Breast epithelium (tissue), 4 donors: ENCODE results near the gene TOMT. TPM values are rescaled to one million over a fixed set of nuclear protein-coding genes. Genes with fewer than 3 reads are reported as not detected.

ENCODE experiments used
- DNase-seq, 2 donors: peaks; one replicate each; pipeline ENCODE4 v3.0.0-alpha.2; 2019; ENCODE audit warnings: low spot score in 2 of 2
- H3K27ac ChIP-seq, 2 donors: fragments of 200-600 bp; sonication (generic) in 1 of 2; one replicate each; pipeline ENCODE4 v1.5.1; 2016 to 2019; ENCODE audit warnings: mild to moderate bottlenecking in 1 of 2
- H3K27me3 ChIP-seq, 2 donors: fragments of 200-600 bp; sonication (generic) in 1 of 2; one replicate each; pipeline versions ENCODE4 v1.5.1 to v1.6.0; 2017 to 2019; ENCODE audit warnings: control low read depth in 1 of 2, mild to moderate bottlenecking in 1 of 2
- H3K36me3 ChIP-seq: fragments of 200-600 bp; one replicate; pipeline ENCODE4 v1.5.1; 2019
- H3K4me1 ChIP-seq, 2 donors: fragments of 200-600 bp; sonication (generic); one replicate each; pipeline ENCODE4 v1.5.1; 2016 to 2019; ENCODE audit warnings: control low read depth in 1 of 2
- H3K4me3 ChIP-seq, 3 donors: fragments of 200-600 bp; sonication (generic); 1 replicate in 2 of 3; 2 replicates in 1 of 3; pipeline ENCODE4 v1.5.1; 2016 to 2019; ENCODE audit warnings: mild to moderate bottlenecking in 3 of 3, moderate library complexity in 2 of 3
- H3K9me3 ChIP-seq, 2 donors: fragments of 200-600 bp; sonication (generic) in 1 of 2; one replicate each; pipeline ENCODE4 v1.5.1; 2016 to 2019; ENCODE audit warnings: control low read depth in 1 of 2
- POLR2A ChIP-seq: fragments of 450-650 bp; IDR thresholded peaks from one replicate; pipeline ENCODE4 v1.6.1; 2016; ENCODE audit warnings: antibody characterized with exemption, mild to moderate bottlenecking, moderate library complexity
- POLR2AphosphoS5 ChIP-seq, 3 donors: sonication (generic); formaldehyde crosslinking; IDR thresholded peaks; one replicate each; pipeline ENCODE4 v1.6.1; 2017; ENCODE audit warnings: antibody characterized with exemption in 3 of 3
- intact Hi-C: fragments of 100-400 bp; cut with DNase I; formaldehyde crosslinking; loops from one replicate; pipeline ENCODE4 v1.15.1; 2023; ENCODE audit warnings: low total_unique reads
- total RNA-seq, 3 donors: library from RNA; depleted of rRNA; stranded (reverse); fragments of >200 nt; gene quantifications; one replicate each; pipeline ENCODE4 v1.1.0, GENCODE V29; 2016
- TF ChIP-seq, protein P1 (sequence below), 3 donors: fragments of 450-650 bp; IDR thresholded peaks; one replicate each; pipeline ENCODE4 v1.5.1; 2016 to 2017; ENCODE audit warnings: antibody characterized with exemption in 3 of 3, mild to moderate bottlenecking in 3 of 3, moderate library complexity in 3 of 3

The TOMT gene
- total RNA-seq, 3 donors from 2014 or later, result not detected

DNA sequence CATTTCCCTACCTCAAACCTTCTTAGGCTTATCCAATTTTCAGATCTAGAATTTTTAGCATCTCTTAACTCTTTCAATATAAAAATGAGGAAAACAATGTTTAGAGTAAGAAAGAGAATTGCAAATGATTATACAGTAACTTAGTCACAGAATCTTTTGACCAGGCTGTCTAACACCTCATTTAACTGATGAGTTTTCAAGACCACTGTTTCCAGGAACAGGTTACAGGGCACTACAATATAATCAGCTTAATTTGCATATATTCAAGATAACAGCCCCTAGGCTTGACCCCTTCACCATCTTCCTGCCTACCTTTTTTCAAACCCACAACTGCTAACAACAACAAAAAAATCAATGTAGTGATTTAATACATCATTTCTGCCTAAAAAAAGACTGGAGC lies 38.0 kb upstream of the TOMT start:
- Histone ChIP-seq H3K36me3 (no peaks in the 10 kb centered on the region), H3K4me3 (no peak overlapping the region), H3K27me3 (no peaks in the 10 kb centered on the region), H3K27ac (peak overlapping the region; percentile 88 to 90), H3K9me3 (no peaks in the 10 kb centered on the region), H3K4me1 (peaks cover 4 to 27% of the 10 kb centered on the region in 2 donors)
- no peak for DNase-seq
- intact Hi-C loops, result no loop called here
- TF ChIP-seq, protein P1, sequence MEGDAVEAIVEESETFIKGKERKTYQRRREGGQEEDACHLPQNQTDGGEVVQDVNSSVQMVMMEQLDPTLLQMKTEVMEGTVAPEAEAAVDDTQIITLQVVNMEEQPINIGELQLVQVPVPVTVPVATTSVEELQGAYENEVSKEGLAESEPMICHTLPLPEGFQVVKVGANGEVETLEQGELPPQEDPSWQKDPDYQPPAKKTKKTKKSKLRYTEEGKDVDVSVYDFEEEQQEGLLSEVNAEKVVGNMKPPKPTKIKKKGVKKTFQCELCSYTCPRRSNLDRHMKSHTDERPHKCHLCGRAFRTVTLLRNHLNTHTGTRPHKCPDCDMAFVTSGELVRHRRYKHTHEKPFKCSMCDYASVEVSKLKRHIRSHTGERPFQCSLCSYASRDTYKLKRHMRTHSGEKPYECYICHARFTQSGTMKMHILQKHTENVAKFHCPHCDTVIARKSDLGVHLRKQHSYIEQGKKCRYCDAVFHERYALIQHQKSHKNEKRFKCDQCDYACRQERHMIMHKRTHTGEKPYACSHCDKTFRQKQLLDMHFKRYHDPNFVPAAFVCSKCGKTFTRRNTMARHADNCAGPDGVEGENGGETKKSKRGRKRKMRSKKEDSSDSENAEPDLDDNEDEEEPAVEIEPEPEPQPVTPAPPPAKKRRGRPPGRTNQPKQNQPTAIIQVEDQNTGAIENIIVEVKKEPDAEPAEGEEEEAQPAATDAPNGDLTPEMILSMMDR (IDR thresholded peaks at IDR 0.05), result no peak
- TF ChIP-seq POLR2A (no peak), POLR2AphosphoS5 (IDR thresholded peaks at IDR 0.05) (no peak)

DNA sequence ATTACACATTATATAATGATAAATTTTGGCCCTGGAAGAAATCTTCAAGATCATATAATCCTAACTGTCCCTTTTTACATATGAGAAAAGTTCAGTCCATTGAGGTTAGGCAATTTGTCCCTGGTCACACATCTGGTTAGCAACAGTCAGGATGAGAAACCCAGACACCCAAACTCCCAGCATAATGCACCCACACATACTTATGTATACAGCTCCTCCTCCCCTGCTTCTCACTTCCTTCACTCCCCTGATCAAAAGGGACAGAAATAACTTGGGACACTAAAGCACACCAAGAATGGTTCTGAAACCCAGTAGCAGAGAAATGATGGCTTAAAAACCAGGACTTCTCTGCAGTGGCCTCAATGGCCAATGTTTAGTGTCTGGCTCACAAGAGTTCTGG lies 36.5 kb upstream of the TOMT start:
- Histone ChIP-seq H3K36me3 (no peaks in the 10 kb centered on the region), H3K27ac (peak overlapping the region; percentile 88 to 90), H3K27me3 (no peaks in the 10 kb centered on the region), H3K9me3 (no peaks in the 10 kb centered on the region), H3K4me3 (no peak overlapping the region), H3K4me1 (peaks cover 4 to 27% of the 10 kb centered on the region in 2 donors)
- no peak for DNase-seq
- no peak for TF ChIP-seq POLR2AphosphoS5 (IDR thresholded peaks at IDR 0.05)
- no peak for TF ChIP-seq POLR2A
- TF ChIP-seq, protein P1 (IDR thresholded peaks at IDR 0.05), result no peak
- intact Hi-C loops, result no loop called here

DNA sequence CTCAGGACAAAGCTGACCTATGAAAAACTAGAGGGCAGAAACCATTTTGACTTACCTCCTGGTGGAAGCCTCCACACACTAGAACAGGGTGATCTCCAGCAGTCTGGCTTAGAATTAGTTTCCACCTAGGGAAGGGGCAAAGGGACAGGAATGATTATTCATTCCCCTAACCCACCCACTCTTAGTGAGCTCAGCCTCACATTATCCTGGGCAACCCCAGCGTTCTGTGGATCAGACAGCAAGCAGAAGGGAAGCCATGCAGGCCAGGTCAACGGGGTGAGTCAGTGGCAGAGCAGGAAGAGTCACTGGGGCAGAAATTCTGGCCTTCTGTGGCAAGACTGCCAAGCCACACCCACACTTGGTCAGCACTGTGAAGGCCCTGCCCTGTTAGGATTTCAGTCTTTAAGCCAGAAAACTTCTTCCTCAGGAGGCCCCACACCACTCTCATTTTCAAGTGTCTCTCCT lies 35.9 kb upstream of the TOMT start:
- H3K9me3 ChIP-seq, result no peaks in the 10 kb centered on the region
- intact Hi-C loops, result no loop called here

DNA sequence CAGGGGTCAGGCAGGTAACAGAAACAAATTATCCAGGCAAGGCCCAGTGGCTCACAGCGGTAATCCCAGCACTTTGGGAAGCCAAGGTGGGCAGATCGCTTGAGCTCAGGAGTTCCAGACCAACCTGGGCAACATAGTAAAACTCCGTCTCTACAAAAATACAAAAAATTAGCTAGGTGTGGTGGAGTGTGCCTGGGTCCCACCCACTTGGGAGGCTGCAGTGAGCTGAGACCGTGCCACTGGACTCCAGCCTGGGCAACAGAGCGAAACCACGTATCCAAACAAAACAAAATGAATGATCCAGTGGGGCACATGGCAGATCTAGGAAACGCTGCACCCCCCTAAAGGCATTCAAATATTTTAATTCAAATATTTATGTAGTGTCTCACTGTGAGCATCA lies 35.2 kb upstream of the TOMT start:
- TF ChIP-seq, protein P1 (IDR thresholded peaks at IDR 0.05), result no peak
- TF ChIP-seq POLR2AphosphoS5 (IDR thresholded peaks at IDR 0.05) (no peak), POLR2A (no peak)
- Histone ChIP-seq H3K27me3 (no peaks in the 10 kb centered on the region), H3K9me3 (no peaks in the 10 kb centered on the region), H3K4me3 (no peak overlapping the region), H3K36me3 (no peaks in the 10 kb centered on the region), H3K4me1 (peaks cover 4 to 27% of the 10 kb centered on the region in 2 donors), H3K27ac (peak overlapping the region; percentile 88 to 90)
- intact Hi-C loops, result no loop called here
- no peak for DNase-seq

More for the DNA sequence above, 35.9 kb upstream of the TOMT start:
- Histone ChIP-seq H3K4me1 (peaks cover 4 to 27% of the 10 kb centered on the region in 2 donors), H3K36me3 (no peaks in the 10 kb centered on the region), H3K4me3 (no peak overlapping the region), H3K27me3 (no peaks in the 10 kb centered on the region), H3K27ac (peak overlapping the region; percentile 88 to 90)
- DNase-seq, result peak; percentile 70 to 71
- TF ChIP-seq POLR2AphosphoS5 (IDR thresholded peaks at IDR 0.05) (peak in 1 of 3 donors; percentile 57), POLR2A (no peak)

DNA sequence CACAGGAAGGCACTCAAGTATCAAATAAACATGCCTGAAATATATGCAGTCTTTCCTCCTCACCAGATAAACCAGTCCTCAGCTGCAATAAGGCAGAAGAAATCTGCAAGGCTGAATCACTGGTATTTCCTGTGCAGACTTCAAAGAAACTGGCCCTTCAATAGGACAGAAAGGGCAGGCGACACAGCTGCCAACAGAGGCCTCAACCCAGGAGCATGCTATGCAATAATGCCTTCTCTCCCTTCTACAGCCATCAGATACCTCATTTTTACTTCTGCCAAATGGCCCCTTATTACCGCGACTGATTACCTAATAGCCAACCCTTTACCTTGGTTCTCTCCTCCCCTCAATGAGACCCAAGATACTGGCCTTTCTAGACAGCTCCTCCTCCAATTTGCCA lies 33.4 kb upstream of the TOMT start:
- Histone ChIP-seq H3K27me3 (no peaks in the 10 kb centered on the region), H3K36me3 (no peaks in the 10 kb centered on the region), H3K4me3 (no peak overlapping the region), H3K4me1 (peaks cover 4 to 19% of the 10 kb centered on the region in 2 donors), H3K9me3 (no peaks in the 10 kb centered on the region), H3K27ac (peak overlapping the region; percentile 65 to 76)
- DNase-seq, result no peak
- TF ChIP-seq POLR2A (no peak), POLR2AphosphoS5 (IDR thresholded peaks at IDR 0.05) (no peak)
- TF ChIP-seq, protein P1 (IDR thresholded peaks at IDR 0.05), result no peak
- intact Hi-C loops, result no loop called here
